ENCODE results near the gene HRCT1.

The HRCT1 gene

GRCh38 chr9:35906923-35907699 is 1.1 kb downstream of the HRCT1 start:
- no peak for TF ChIP-seq CTCF (IDR thresholded peaks at IDR 0.05; ENCODE audit: unreplicated experiment in 3 of 3)
- H3K27me3 Mint-ChIP-seq (ENCODE audit: low read depth), result no peaks in the 10 kb centered on the region
- peak overlapping the region; percentile 41 to 57 (median 55) for H3K4me3 Mint-ChIP-seq
- H3K9me3 Mint-ChIP-seq, result no peaks in the 10 kb centered on the region
- peak overlapping the region; percentile 96 to 99 (median 96) for H3K27ac Mint-ChIP-seq
- peaks cover 71% of the 10 kb centered on the region for H3K4me1 Mint-ChIP-seq
- no peaks in the 10 kb centered on the region for H3K36me3 Mint-ChIP-seq (ENCODE audit: low read depth)

- H3K4me3 Mint-ChIP-seq, result peak overlapping the region; percentile 6 to 57 (median 44)
- no peaks in the 10 kb centered on the region for H3K36me3 Mint-ChIP-seq (ENCODE audit: low read depth)
- peak overlapping the region; percentile 96 to 99 (median 96) for H3K27ac Mint-ChIP-seq
- no peak for TF ChIP-seq CTCF (IDR thresholded peaks at IDR 0.05; ENCODE audit: unreplicated experiment in 3 of 3)
- peaks cover 70% of the 10 kb centered on the region for H3K4me1 Mint-ChIP-seq
- no peaks in the 10 kb centered on the region for H3K9me3 Mint-ChIP-seq
- no peaks in the 10 kb centered on the region for H3K27me3 Mint-ChIP-seq (ENCODE audit: low read depth)
These were observed 1.9 kb downstream of the HRCT1 start for GRCh38 chr9:35907711-35908503.

- no peaks in the 10 kb centered on the region for H3K9me3 Mint-ChIP-seq
- H3K4me1 Mint-ChIP-seq, result peaks cover 66% of the 10 kb centered on the region
- no peaks in the 10 kb centered on the region for H3K27me3 Mint-ChIP-seq (ENCODE audit: low read depth)
- H3K36me3 Mint-ChIP-seq (ENCODE audit: low read depth), result no peaks in the 10 kb centered on the region
- peak overlapping the region in 1 of 3 experiments; percentile 57 for H3K4me3 Mint-ChIP-seq
- H3K27ac Mint-ChIP-seq, result peak overlapping the region; percentile 96 to 99 (median 96)
- no peak for TF ChIP-seq CTCF (IDR thresholded peaks at IDR 0.05; ENCODE audit: unreplicated experiment in 3 of 3)
These were observed 2.6 kb downstream of the HRCT1 start for GRCh38 chr9:35908504-35909125.

- Mint-ChIP-seq H3K9me3 (no peaks in the 10 kb centered on the region), H3K27ac (peak within 1 kb of the TSS; percentile 96 to 99 (median 96)), H3K27me3 (ENCODE audit: low read depth) (no peaks in the 10 kb centered on the region), H3K4me3 (peak within 1 kb of the TSS in 1 of 3 experiments; percentile 57), H3K4me1 (peaks cover 60% of the 10 kb centered on the region), H3K36me3 (ENCODE audit: low read depth) (no peaks in the 10 kb centered on the region)
- no peak for TF ChIP-seq CTCF (IDR thresholded peaks at IDR 0.05; ENCODE audit: unreplicated experiment in 3 of 3)
These were observed 3.3 kb downstream of the HRCT1 start, which contains the start of gene SPAAR for GRCh38 chr9:35909274-35909673. Gene SPAAR, plus strand, starts transcription at chr9:35909490. Its CDS starts 974 bp downstream, at chr9:35910464.

DNA sequence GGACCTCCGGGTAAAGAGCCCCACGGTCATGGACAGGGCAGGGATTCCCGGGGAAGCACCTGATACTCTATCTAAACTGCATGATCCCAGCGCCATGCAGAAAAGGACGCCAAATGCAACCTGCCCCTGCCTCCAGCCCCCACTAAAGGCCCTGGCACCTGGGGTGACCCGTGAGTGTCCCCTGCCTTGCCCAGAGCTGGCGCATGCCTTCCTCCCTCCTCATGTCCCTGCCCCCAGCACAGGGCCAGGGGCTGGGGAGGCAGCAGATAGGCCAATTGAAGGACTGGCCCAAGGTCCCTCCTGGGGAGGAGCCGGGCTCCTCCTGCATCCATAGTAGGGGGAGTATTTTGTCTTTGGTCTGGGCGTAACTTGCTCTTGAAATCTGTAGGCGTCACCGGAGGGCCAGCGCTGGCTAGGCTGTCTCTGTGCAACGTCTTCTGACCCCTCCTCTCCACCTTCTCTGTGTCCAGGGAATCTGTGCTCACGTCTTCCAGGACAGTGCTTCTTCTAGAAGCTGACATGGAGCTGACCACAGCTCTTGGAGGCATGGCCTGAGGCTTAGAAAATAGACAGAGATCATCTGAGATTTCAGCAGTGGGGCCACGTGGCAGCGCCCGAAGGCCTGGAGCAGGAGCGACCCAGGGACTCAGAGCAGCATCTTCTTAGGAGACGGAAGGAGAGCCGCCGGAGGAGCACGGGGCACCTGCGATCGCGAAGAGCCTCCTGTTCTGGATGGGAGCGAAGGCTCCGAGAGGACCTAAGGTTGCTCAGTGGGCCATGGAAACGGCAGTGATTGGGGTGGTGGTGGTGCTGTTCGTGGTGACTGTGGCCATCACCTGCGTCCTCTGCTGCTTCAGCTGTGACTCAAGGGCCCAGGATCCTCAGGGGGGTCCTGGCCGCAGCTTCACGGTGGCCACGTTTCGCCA is 3.9 kb downstream of the HRCT1 start:
- no peak for TF ChIP-seq CTCF (IDR thresholded peaks at IDR 0.05; ENCODE audit: unreplicated experiment in 3 of 3)
- H3K27ac Mint-ChIP-seq, result peak overlapping the region; percentile 72 to 99 (median 88)

More for the DNA sequence above, 3.9 kb downstream of the HRCT1 start:
- Mint-ChIP-seq H3K4me3 (peak overlapping the region in 1 of 3 experiments; percentile 34), H3K4me1 (peaks cover 54% of the 10 kb centered on the region), H3K9me3 (no peaks in the 10 kb centered on the region), H3K36me3 (ENCODE audit: low read depth) (no peaks in the 10 kb centered on the region), H3K27me3 (ENCODE audit: low read depth) (no peaks in the 10 kb centered on the region)
